ENCODE measurements around the gene ZC3H4.

ZC3H4 gene

GRCh38 chr19:47109177-47109540 lies 4.4 kb downstream of the ZC3H4 start:
- TF ChIP-seq TCF4 (CRISPR knock-in tag; IDR thresholded peaks at IDR 0.05; ENCODE audit: borderline replicate concordance) (no peak), BACH2 (CRISPR knock-in tag; IDR thresholded peaks at IDR 0.05; ENCODE audit: borderline replicate concordance) (no peak), TSHZ2 (CRISPR knock-in tag; IDR thresholded peaks at IDR 0.05) (no peak), CSRNP3 (CRISPR knock-in tag; IDR thresholded peaks at IDR 0.05) (no peak), PPARA (CRISPR knock-in tag; IDR thresholded peaks at IDR 0.05; ENCODE audit: borderline replicate concordance) (no peak), ARNTL (CRISPR knock-in tag; IDR thresholded peaks at IDR 0.05; ENCODE audit: borderline replicate concordance, low read depth) (no peak), ZNF8 (CRISPR knock-in tag; IDR thresholded peaks at IDR 0.05) (no peak), RARB (CRISPR knock-in tag; IDR thresholded peaks at IDR 0.05) (no peak)
- no peak for ATAC-seq

- peak; percentile 19 for ATAC-seq
These were observed 5.4 kb downstream of the ZC3H4 start for GRCh38 chr19:47107953-47108746.

GRCh38 chr19:47107202-47107952 lies 6.2 kb downstream of the ZC3H4 start:
- TF ChIP-seq CSRNP3 (CRISPR knock-in tag; IDR thresholded peaks at IDR 0.05) (no peak), ZFP30 (CRISPR knock-in tag; IDR thresholded peaks at IDR 0.05) (0 out of 2 replicates have a peak, but pooled peaks have one; percentile 6)
- ATAC-seq = no peak; the same call in 1 of the 3 replicates

More at GRCh38 chr19:47107953-47108746, 5.4 kb downstream of the ZC3H4 start:
- TF ChIP-seq ZNF8 (CRISPR knock-in tag; IDR thresholded peaks at IDR 0.05) = no peak; the same call in 1 of the 2 replicates
- TF ChIP-seq GLIS3 (CRISPR knock-in tag; IDR thresholded peaks at IDR 0.05) = no peak
- no peak for TF ChIP-seq OSR1 (CRISPR knock-in tag; IDR thresholded peaks at IDR 0.05)

GRCh38 chr19:47106821-47107201 lies 6.8 kb downstream of the ZC3H4 start:
- TF ChIP-seq OSR1 (CRISPR knock-in tag; IDR thresholded peaks at IDR 0.05) (no peak), ZC3H10 (CRISPR knock-in tag; IDR thresholded peaks at IDR 0.05) (no peak), CSRNP3 (CRISPR knock-in tag; IDR thresholded peaks at IDR 0.05) (no peak)
- peak; percentile 71 for ATAC-seq

GRCh38 chr19:47105874-47106273 lies 7.7 kb downstream of the ZC3H4 start:
- ATAC-seq = no peak
- TF ChIP-seq PATZ1 (CRISPR knock-in tag; IDR thresholded peaks at IDR 0.05; ENCODE audit: borderline replicate concordance) (no peak), TOX (CRISPR knock-in tag; IDR thresholded peaks at IDR 0.05; ENCODE audit: borderline replicate concordance) (no peak), TSHZ2 (CRISPR knock-in tag; IDR thresholded peaks at IDR 0.05) (no peak), PPARA (CRISPR knock-in tag; IDR thresholded peaks at IDR 0.05; ENCODE audit: borderline replicate concordance) (no peak), ESRRG (CRISPR knock-in tag; IDR thresholded peaks at IDR 0.05) (no peak), CSDC2 (CRISPR knock-in tag; IDR thresholded peaks at IDR 0.05) (no peak), GLIS3 (CRISPR knock-in tag; IDR thresholded peaks at IDR 0.05) (no peak), ISL1 (CRISPR knock-in tag; IDR thresholded peaks at IDR 0.05) (no peak), RARB (CRISPR knock-in tag; IDR thresholded peaks at IDR 0.05) (no peak), BACH2 (CRISPR knock-in tag; IDR thresholded peaks at IDR 0.05; ENCODE audit: borderline replicate concordance) (no peak), ZFP3 (CRISPR knock-in tag; IDR thresholded peaks at IDR 0.05) (no peak), ZNF565 (CRISPR knock-in tag; conservative IDR thresholded peaks at IDR 0.05; ENCODE audit: low read depth) (no peak), OSR1 (CRISPR knock-in tag; IDR thresholded peaks at IDR 0.05) (no peak), SNAI2 (CRISPR knock-in tag; IDR thresholded peaks at IDR 0.05) (no peak), ZFP30 (CRISPR knock-in tag; IDR thresholded peaks at IDR 0.05) (no peak), ZNF8 (CRISPR knock-in tag; IDR thresholded peaks at IDR 0.05) (no peak)
